SJCRH30 (cell line): ENCODE measurements around the gene PTPN11. TPM values are rescaled to one million over a fixed set of nuclear protein-coding genes. Genes with fewer than 3 reads are reported as not detected.
"Not testable (repeated sequence)": the region's sequence is repeated elsewhere in the genome, so short reads cannot be mapped to it uniquely, and the experiment has no call there.

Experiments used
- DNase-seq, 2 experiments: peaks; one replicate each; pipeline ENCODE4 v3.0.0-alpha.2; 2015 to 2020
- H3K27ac ChIP-seq: fragments of 250-450 bp; sonication (Bioruptor Pico); 2 replicates; pipeline ENCODE4 v1.5.1; 2020; ENCODE audit warnings: mild to moderate bottlenecking, moderate library complexity
- H3K27me3 ChIP-seq: fragments of 250-450 bp; sonication (Bioruptor Pico); 2 replicates; pipeline ENCODE4 v1.5.1; 2020; ENCODE audit warnings: mild to moderate bottlenecking, moderate library complexity
- H3K36me3 ChIP-seq: fragments of 250-450 bp; sonication (Bioruptor Pico); 2 replicates; pipeline ENCODE4 v1.5.1; 2020; ENCODE audit warnings: mild to moderate bottlenecking, moderate library complexity
- H3K4me1 ChIP-seq: fragments of 250-450 bp; sonication (Bioruptor Pico); 2 replicates; pipeline ENCODE4 v1.5.1; 2020; ENCODE audit warnings: mild to moderate bottlenecking, moderate library complexity
- H3K4me3 ChIP-seq: fragments of 250-450 bp; sonication (Bioruptor Pico); 2 replicates; pipeline ENCODE4 v1.5.1; 2020; ENCODE audit warnings: mild to moderate bottlenecking, moderate library complexity
- H3K9me3 ChIP-seq: fragments of 250-450 bp; sonication (Bioruptor Pico); replicated peaks from 2 replicates; pipeline ENCODE4 v1.5.1; 2020; ENCODE audit warnings: mild to moderate bottlenecking, moderate library complexity
- total RNA-seq: library from RNA; depleted of rRNA; stranded (reverse); fragments of >200 nt; shearing (Covaris generic); gene quantifications from 2 replicates; pipeline ENCODE4 v1.2.3, GENCODE V29; 2014

PTPN11 gene
- total RNA-seq, 1 experiment from 2014 or later, result 90.6 TPM

DNA sequence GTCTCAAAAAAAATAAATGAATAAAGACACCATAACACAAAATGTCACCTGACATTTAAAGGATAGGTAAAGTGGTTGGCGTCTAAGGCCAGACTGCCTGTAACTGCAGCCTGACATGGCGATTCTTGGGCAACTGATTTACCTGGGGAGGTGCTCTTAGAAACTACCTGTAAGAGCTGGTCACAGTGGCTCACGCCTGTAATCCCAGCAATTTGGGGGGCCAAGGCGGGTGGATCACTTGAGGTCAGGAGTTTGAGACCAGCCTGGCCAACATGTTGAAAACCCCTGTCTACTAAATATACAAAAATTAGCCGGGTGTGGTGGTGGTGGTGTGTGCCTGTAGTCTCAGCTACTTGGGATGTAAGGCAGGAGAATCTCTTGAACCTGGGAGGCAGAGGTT is 17.7 kb upstream of the PTPN11 start:
- Histone ChIP-seq H3K4me3 (no peak overlapping the region), H3K4me1 (no peaks in the 10 kb centered on the region), H3K9me3 (no peaks in the 10 kb centered on the region), H3K27ac (no peak overlapping the region), H3K36me3 (peaks cover 24% of the 10 kb centered on the region), H3K27me3 (no peaks in the 10 kb centered on the region)
- DNase-seq, result no peak

GRCh38 chr12:112401903-112402498 is 16.7 kb upstream of the PTPN11 start:
- Histone ChIP-seq H3K27me3 (no peaks in the 10 kb centered on the region), H3K27ac (no peak overlapping the region), H3K4me3 (no peak overlapping the region), H3K4me1 (no peaks in the 10 kb centered on the region), H3K36me3 (peaks cover 34% of the 10 kb centered on the region), H3K9me3 (no peaks in the 10 kb centered on the region)
- DNase-seq, result no peak

DNA sequence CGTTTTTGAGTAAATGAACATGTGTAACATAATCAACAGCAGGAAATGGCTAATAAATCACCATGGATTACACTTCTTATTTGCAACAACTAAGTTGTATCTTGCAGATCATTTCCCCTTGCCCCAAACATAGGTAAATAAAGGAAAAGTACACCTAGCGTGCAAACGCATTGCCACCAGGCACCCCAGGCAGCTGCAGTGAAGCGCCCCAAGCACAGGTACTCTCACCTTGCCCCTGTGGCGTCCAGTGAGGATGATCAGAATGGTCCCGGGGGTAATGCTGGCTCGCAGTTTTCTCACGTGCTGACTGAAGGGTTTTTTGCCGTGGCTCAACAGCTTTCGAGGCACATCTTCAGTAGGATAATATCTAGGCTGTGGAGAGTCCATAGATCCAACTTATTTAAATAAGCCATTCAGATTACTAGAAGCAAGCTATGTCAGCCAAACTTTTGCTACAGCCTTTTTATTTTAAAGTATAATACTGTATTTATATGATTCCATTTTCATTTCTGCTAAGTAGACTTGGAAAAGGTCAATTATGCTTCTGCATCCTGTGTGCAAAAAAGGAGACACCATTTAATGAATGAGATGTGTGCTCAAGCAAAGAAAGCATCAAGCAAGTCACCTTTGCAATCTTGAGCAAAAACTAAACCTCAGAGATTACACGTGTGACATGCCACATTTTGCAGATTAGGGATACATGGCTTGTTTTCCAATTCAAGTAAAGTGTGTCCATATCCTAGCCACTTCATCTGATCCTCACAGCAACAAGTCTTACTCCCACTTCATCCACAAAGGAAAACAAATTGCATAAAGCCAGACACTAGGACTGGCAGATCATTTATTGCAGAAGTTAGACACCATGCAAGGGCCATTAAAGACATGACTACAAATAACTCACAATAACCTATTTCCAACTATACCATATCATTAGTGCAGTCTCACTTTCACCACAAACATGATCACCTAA is 11.9 kb upstream of the PTPN11 start:
- Histone ChIP-seq H3K9me3 (no peaks in the 10 kb centered on the region), H3K4me1 (no peaks in the 10 kb centered on the region; the same call in 1 of the 2 replicates), H3K27ac (no peak overlapping the region), H3K4me3 (peak overlapping the region; percentile 81), H3K27me3 (no peaks in the 10 kb centered on the region), H3K36me3 (peaks cover 53% of the 10 kb centered on the region)
- no peak for DNase-seq

DNA sequence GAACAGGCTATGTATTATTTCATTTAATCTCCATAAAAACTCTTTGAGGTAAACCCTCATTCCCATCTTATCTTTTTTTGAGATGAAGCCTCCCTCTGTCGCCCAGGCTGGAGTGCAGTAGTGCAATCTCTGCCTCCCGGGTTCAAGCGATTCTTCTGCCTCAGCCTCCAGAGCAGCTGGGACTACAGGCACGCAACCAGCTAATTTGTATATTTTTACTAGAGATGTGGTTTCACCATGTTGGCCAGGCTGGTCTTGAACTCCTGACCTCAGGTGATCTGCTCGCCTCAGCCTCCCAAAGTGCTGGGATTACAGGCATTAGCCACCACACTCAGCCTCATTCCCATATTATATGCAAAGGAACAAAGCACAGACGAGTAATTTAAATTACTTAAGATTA is 11.1 kb upstream of the PTPN11 start:
- not testable (repeated sequence) for H3K4me1 ChIP-seq, H3K9me3 ChIP-seq, H3K27me3 ChIP-seq, DNase-seq, H3K27ac ChIP-seq
- Histone ChIP-seq H3K36me3 (peaks cover 53% of the 10 kb centered on the region), H3K4me3 (peak overlapping the region; percentile 81)

GRCh38 chr12:112408621-112409020 is 10.1 kb upstream of the PTPN11 start:
- no peaks in the 10 kb centered on the region; the same call in 1 of the 2 replicates for H3K4me1 ChIP-seq
- peak overlapping the region; percentile 92 for H3K27ac ChIP-seq
- H3K27me3 ChIP-seq, result no peaks in the 10 kb centered on the region
- H3K4me3 ChIP-seq, result peak overlapping the region; percentile 81
- no peaks in the 10 kb centered on the region for H3K9me3 ChIP-seq
- DNase-seq, result no peak
- peaks cover 51% of the 10 kb centered on the region for H3K36me3 ChIP-seq

- Histone ChIP-seq H3K36me3 (peaks cover 46% of the 10 kb centered on the region), H3K4me1 (no peaks in the 10 kb centered on the region; the same call in 1 of the 2 replicates), H3K9me3 (no peaks in the 10 kb centered on the region), H3K27ac (peak within 1 kb of the TSS; percentile 92), H3K4me3 (peak within 1 kb of the TSS; percentile 81), H3K27me3 (no peaks in the 10 kb centered on the region)
- DNase-seq, result peak; percentile 89 to 94
Measured at GRCh38 chr12:112409064-112409905, 9.5 kb upstream of the PTPN11 start, which contains the start of gene RPL6. Gene RPL6, minus strand, starts transcription at chr12:112409605. Its CDS starts 949 bp downstream, at chr12:112408656.

GRCh38 chr12:112409906-112410244 is 8.9 kb upstream of the PTPN11 start:
- H3K4me3 ChIP-seq, result no peak overlapping the region
- no peaks in the 10 kb centered on the region for H3K27me3 ChIP-seq
- DNase-seq, result no peak
- H3K36me3 ChIP-seq, result peaks cover 41% of the 10 kb centered on the region
- no peaks in the 10 kb centered on the region; the same call in 1 of the 2 replicates for H3K4me1 ChIP-seq
- no peak overlapping the region for H3K27ac ChIP-seq
- H3K9me3 ChIP-seq, result no peaks in the 10 kb centered on the region

- Histone ChIP-seq H3K4me3 (no peak overlapping the region), H3K4me1 (no peaks in the 10 kb centered on the region), H3K27me3 (no peaks in the 10 kb centered on the region), H3K36me3 (no peaks in the 10 kb centered on the region), H3K9me3 (no peaks in the 10 kb centered on the region), H3K27ac (no peak overlapping the region)
- no peak for DNase-seq
Measured at GRCh38 chr12:112413855-112414625, 4.7 kb upstream of the PTPN11 start.

- H3K36me3 ChIP-seq, H3K4me1 ChIP-seq, H3K27ac ChIP-seq, H3K27me3 ChIP-seq, H3K9me3 ChIP-seq, H3K4me3 ChIP-seq, DNase-seq: not testable (repeated sequence)
Measured at GRCh38 chr12:112415457-112415856, 3.3 kb upstream of the PTPN11 start.

DNA sequence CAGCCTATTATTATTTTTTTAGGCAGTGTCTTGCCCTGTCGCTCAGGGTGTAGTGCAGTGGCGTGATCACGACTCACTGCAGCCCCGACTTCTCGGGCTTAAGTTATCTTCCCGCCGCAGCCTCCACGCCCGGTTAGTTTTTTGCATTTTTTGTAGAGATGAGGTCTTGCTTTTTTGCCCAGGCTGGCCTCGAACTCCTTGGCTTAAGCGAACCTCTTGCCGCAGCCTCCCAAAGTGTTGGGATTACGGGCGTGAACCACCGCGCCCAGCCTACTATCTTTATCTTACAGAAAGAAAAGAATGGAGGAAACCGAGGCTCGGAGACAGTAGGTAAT is 507 bp upstream of the PTPN11 start:
- H3K27ac ChIP-seq, result peak overlapping the region; percentile 92
- no peak for DNase-seq
- no peaks in the 10 kb centered on the region for H3K9me3 ChIP-seq
- peak overlapping the region; percentile 98 for H3K4me3 ChIP-seq
- H3K4me1 ChIP-seq, result no peaks in the 10 kb centered on the region
- H3K36me3 ChIP-seq, result no peaks in the 10 kb centered on the region
- H3K27me3 ChIP-seq, result no peaks in the 10 kb centered on the region

DNA sequence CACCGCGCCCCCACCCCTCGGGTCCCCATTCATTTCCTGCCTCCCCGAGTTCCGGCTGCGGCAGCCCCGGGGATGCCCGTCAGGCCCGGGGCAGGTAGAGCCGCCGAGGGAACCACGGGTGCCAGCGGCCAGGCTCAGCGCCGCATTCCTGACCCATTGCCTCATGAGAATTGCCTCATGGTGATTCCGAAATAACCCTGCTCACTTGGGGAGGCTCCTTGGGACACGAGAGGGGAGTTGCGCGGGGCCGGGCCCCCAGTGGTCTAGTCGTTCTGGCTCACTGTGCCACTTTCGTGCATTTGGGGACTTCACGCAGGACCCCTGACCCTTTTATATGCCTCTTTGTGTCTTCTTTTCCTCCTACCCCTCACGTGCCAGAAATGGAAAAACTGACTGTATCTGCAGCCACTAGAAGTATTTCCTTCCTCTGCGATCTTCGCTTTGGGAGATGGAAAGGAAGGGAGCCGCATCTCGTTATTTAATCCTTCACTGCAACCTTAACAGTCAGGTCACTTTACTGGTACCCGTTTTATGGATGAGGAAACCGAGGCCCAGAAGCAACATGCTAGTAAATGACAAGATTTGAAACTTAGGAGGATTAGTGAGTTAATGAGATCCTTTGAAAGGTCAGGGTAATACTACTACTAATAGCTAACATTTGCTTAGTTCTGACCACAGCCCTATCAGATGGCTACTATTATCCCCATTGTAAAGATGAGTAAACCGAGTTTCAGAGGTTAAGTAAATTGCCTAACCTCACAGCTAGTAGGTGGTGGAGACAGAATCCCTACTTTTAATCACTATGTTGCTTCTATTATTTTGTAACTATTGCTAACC is 768 bp downstream of the PTPN11 start:
- Histone ChIP-seq H3K4me3 (peak overlapping the region; percentile 98), H3K36me3 (no peaks in the 10 kb centered on the region), H3K27ac (peak overlapping the region; percentile 92), H3K27me3 (no peaks in the 10 kb centered on the region), H3K4me1 (no peaks in the 10 kb centered on the region), H3K9me3 (no peaks in the 10 kb centered on the region)
- DNase-seq, result peak; percentile 66 to 69

- Histone ChIP-seq H3K4me3 (no peak overlapping the region), H3K4me1 (no peaks in the 10 kb centered on the region), H3K27ac (no peak overlapping the region), H3K27me3 (no peaks in the 10 kb centered on the region), H3K36me3 (no peaks in the 10 kb centered on the region), H3K9me3 (no peaks in the 10 kb centered on the region)
- DNase-seq, result no peak
Measured at GRCh38 chr12:112420740-112421139, 2.0 kb downstream of the PTPN11 start.

GRCh38 chr12:112421363-112421762 is 2.6 kb downstream of the PTPN11 start:
- Histone ChIP-seq H3K27ac (no peak overlapping the region), H3K27me3 (no peaks in the 10 kb centered on the region), H3K4me1 (no peaks in the 10 kb centered on the region), H3K4me3 (no peak overlapping the region), H3K36me3 (no peaks in the 10 kb centered on the region), H3K9me3 (no peaks in the 10 kb centered on the region)
- DNase-seq, result no peak
